ENCODE measurements around the gene CAB39.
"Not testable (repeated sequence)": the region's sequence is repeated elsewhere in the genome, so short reads cannot be mapped to it uniquely, and the experiment has no call there.

Gene CAB39

GRCh38 chr2:230716588-230716987 is 3.9 kb downstream of the CAB39 start:
- DNase-seq = no peak

- no peak for DNase-seq
Measured at GRCh38 chr2:230717600-230717999, 5.0 kb downstream of the CAB39 start.

GRCh38 chr2:230719340-230719739 is 6.7 kb downstream of the CAB39 start:
- DNase-seq = no peak

- DNase-seq = no peak
Measured at GRCh38 chr2:230721712-230722111, 9.1 kb downstream of the CAB39 start.

- DNase-seq = no peak
Measured at GRCh38 chr2:230722207-230722885, 9.7 kb downstream of the CAB39 start.

GRCh38 chr2:230723363-230723762 is 10.7 kb downstream of the CAB39 start:
- no peak for DNase-seq

- not testable (repeated sequence) for DNase-seq
Measured at GRCh38 chr2:230724957-230725356, 12.3 kb downstream of the CAB39 start.

- no peak for DNase-seq
Measured at GRCh38 chr2:230731512-230731911, 18.9 kb downstream of the CAB39 start.

- DNase-seq = no peak
Measured at GRCh38 chr2:230732914-230733401, 20.3 kb downstream of the CAB39 start.

- DNase-seq = no peak
Measured at GRCh38 chr2:230734247-230735175, 21.9 kb downstream of the CAB39 start.

- no peak for DNase-seq
Measured at GRCh38 chr2:230735884-230736283, 23.2 kb downstream of the CAB39 start.

- DNase-seq = no peak
Measured at GRCh38 chr2:230737300-230737699, 24.7 kb downstream of the CAB39 start.

GRCh38 chr2:230737791-230738226 is 25.2 kb downstream of the CAB39 start:
- DNase-seq = no peak

- no peak for DNase-seq
Measured at GRCh38 chr2:230738391-230738811, 25.8 kb downstream of the CAB39 start.

- DNase-seq = no peak
Measured at GRCh38 chr2:230738924-230739323, 26.3 kb downstream of the CAB39 start.

- DNase-seq = no peak
Measured at GRCh38 chr2:230739961-230740360, 27.3 kb downstream of the CAB39 start.

- no peak for DNase-seq
Measured at GRCh38 chr2:230742781-230743180, 30.1 kb downstream of the CAB39 start.

GRCh38 chr2:230746213-230746612 is 33.6 kb downstream of the CAB39 start:
- no peak for DNase-seq

GRCh38 chr2:230748087-230748486 is 35.4 kb downstream of the CAB39 start:
- no peak for DNase-seq

GRCh38 chr2:230749111-230749510 is 36.5 kb downstream of the CAB39 start:
- DNase-seq = no peak

- DNase-seq = no peak
Measured at GRCh38 chr2:230751062-230751461, 38.4 kb downstream of the CAB39 start.

- DNase-seq = no peak
Measured at GRCh38 chr2:230754200-230754599, 41.6 kb downstream of the CAB39 start.

GRCh38 chr2:230757476-230757875 is 44.8 kb downstream of the CAB39 start:
- DNase-seq = no peak
